Epithelial cell of esophagus (primary cell): ENCODE data around the gene FUT9.

ENCODE experiments used
- DNase-seq: peaks from one replicate; pipeline ENCODE4 v3.0.0; 2010; ENCODE audit warnings: low read depth
- H3K4me3 ChIP-seq: 2 replicates; pipeline ENCODE4 v1.5.1; 2011; ENCODE audit warnings: mild to moderate bottlenecking, low read length, control low read depth
- TF ChIP-seq, protein P1 (sequence below): IDR thresholded peaks from 2 replicates; pipeline ENCODE4 v1.5.1; 2011; ENCODE audit warnings: low read depth, mild to moderate bottlenecking, low read length, control low read depth, inconsistent platforms; ENCODE audit not compliant: insufficient read depth; ENCODE audit errors: missing control alignments

Gene FUT9

DNA sequence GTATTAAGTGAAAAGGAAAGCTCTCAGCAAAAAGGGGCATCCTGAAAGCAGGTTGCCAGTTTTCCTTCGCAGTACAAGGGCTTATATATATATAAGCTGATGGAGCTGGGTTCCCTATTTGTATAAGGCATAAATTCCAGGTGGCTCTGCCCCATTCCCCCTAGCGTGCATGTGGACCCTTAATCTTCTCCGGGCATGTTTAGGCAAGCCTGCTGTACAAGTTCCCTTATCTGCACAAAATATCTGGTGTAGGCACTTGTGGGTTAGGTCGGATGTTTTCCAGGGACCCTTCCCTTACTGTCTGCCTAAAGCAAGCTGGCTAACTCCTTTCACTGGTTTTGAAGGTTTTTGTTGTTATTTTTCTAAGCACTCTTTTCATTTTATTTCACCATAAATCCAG, 140.7 kb downstream of the FUT9 start:
- DNase-seq: no peak
- H3K4me3 ChIP-seq: no peak overlapping the region
- TF ChIP-seq, protein P1, sequence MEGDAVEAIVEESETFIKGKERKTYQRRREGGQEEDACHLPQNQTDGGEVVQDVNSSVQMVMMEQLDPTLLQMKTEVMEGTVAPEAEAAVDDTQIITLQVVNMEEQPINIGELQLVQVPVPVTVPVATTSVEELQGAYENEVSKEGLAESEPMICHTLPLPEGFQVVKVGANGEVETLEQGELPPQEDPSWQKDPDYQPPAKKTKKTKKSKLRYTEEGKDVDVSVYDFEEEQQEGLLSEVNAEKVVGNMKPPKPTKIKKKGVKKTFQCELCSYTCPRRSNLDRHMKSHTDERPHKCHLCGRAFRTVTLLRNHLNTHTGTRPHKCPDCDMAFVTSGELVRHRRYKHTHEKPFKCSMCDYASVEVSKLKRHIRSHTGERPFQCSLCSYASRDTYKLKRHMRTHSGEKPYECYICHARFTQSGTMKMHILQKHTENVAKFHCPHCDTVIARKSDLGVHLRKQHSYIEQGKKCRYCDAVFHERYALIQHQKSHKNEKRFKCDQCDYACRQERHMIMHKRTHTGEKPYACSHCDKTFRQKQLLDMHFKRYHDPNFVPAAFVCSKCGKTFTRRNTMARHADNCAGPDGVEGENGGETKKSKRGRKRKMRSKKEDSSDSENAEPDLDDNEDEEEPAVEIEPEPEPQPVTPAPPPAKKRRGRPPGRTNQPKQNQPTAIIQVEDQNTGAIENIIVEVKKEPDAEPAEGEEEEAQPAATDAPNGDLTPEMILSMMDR: no peak

DNA sequence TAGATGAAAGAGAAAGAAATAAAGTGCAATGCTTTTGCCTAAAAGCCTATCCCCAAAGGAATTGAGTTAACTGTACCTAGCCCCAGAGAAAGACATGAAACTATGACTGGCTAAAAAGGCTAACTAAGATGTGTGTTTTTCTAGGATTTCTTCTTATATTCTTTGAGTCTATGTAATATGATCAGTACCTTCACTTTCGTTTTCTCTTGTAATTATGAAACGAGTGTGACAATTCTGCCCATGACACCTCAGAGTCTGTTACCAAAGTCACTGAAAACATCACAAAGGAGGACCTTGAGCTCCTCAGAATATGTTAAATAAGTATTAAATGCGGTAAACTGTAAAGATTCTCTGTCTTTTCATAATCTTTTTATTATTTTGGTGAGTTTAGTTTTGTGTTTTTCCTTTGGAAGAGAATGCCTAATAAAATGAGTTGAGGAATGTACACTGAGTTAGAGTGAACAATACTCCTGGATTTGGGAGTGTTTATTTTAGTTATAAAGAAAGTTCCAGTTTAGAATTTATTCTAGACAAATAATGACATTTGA, 141.3 kb downstream of the FUT9 start:
- TF ChIP-seq, protein P1: no peak
- no peak overlapping the region for H3K4me3 ChIP-seq
- no peak for DNase-seq

DNA sequence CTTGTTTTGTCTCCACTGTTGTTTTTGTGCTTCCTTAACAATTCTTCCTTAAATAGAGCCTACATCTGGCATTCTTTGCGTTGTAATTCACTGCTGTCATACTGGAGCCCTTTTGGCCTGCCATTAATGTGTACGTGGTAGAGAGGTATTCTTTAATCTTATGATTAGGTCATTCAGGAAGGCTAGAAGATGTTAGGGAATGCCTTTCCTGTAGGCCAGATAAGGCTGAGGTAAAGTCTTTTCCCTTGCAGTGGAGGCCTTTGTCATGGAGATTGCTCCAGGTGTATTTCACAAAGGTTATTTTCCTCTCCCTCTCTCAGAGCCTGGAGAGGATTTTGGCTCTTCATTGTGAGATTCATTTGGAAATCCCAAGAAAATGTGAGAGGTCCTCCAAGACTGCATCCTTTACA, 146.9 kb downstream of the FUT9 start:
- no peak overlapping the region for H3K4me3 ChIP-seq
- DNase-seq: no peak
- TF ChIP-seq, protein P1: no peak

DNA sequence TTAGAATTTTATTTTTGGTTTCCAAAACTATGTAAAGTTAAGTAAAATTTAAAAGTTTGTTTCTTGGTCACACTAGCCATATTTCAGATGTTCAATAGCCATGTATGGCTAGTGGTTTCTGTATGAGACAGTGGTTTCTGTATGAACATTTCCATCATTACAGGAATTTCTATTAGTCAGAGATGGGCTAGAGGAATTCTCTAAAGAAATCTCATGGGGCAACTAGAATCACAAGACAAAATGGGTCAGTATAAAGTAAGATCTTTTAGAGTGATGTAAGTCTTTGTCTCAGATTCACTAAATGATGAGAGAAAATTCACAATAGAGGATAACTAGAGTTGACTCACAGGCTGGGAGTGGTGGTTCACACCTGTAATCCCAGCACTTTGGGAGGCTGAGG, 149.0 kb downstream of the FUT9 start:
- no peak for DNase-seq
- H3K4me3 ChIP-seq: no peak overlapping the region
- TF ChIP-seq, protein P1: no peak

DNA sequence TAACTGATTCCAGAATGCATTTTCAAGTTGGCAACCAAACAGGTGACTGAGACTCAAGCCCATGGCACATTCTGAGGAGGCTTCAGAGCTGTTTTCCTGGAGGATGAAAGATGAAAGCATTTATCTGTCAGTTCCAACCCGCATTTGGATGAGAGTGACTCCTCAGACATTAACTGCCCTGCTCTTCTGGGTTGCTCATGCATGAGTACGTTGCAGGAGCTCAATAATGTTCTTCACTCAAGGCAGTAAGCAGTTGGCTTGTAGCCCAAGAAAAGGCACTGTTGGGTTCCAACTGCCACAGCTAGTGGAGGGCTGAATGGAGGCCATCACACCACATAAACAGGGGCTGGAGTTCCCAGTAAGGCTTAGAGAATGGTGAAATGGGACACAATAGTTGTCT, 155.3 kb downstream of the FUT9 start:
- H3K4me3 ChIP-seq: no peak overlapping the region
- no peak for DNase-seq
- TF ChIP-seq, protein P1: no peak

DNA sequence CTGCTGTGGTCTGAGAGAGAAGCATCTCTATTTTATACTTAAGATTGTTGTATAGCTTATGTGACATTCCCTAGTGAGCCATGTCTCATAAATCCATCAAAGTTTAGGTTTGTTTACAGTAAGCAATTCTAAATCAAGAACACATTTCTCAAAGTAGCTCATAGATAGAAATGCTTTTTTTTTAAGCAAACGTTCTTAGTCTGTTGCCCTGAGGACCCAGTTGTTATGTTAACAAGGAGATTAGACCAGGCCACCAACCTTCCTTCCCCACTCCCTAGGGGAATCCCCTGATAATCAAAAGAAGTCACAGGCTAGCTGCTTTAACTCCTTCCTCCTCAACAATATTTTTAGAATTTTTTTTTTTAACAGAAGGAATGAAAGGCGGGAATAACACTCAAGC, 169.0 kb downstream of the FUT9 start:
- DNase-seq: no peak
- H3K4me3 ChIP-seq: no peak overlapping the region
- TF ChIP-seq, protein P1: no peak

DNA sequence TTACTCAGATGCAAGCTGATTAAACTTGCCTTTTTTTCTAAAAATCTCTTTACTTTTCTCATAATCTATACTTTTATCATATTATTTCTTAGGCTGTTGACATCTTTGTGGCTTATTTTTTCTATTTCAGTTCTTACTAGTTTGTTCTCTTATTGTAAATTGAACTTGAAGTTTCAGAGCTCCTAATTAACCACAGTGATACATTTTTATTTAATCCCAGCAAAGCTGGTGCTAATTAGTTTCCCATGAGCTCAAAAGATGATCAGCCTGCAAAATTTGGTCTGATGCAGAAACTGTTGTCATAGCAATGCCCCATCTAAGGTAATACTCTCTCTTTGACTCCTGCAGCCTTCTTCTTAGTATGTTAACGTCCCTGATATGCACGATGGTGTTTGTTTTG, 170.3 kb downstream of the FUT9 start:
- TF ChIP-seq, protein P1: no peak
- no peak overlapping the region for H3K4me3 ChIP-seq
- DNase-seq: no peak
